Body of pancreas (tissue), 4 donors: ENCODE measurements around the gene PLXNA1. TPM values are rescaled to one million over a fixed set of nuclear protein-coding genes. Genes with fewer than 3 reads are reported as not detected.

Experiments
- ATAC-seq: fragments of 150-250 bp; one replicate; pipeline ENCODE4 v1.9.1; 2016
- DNase-seq, 4 donors: peaks; one replicate each; pipeline ENCODE4 v3.0.0-alpha.2; 2019
- H3K27ac ChIP-seq, 4 donors: fragments of 200-600 bp; sonication (generic); 1 replicate in 3 of 4; 2 replicates in 1 of 4; pipeline versions ENCODE4 v1.5.1 to v1.6.1; 2016 to 2019; ENCODE audit warnings: mild to moderate bottlenecking in 1 of 4, mixed read lengths in 1 of 4, moderate library complexity in 1 of 4
- H3K27me3 ChIP-seq, 2 donors: fragments of 200-600 bp; sonication (generic); one replicate each; pipeline ENCODE4 v1.6.0; 2016; ENCODE audit warnings: mild to moderate bottlenecking in 1 of 2
- H3K36me3 ChIP-seq, 2 donors: fragments of 200-600 bp; sonication (generic); replicated peaks in 1 of 2; 2 replicates each; pipeline ENCODE4 v1.5.1; 2016; ENCODE audit warnings: low read depth in 2 of 2; ENCODE audit not compliant: insufficient read depth in 1 of 2
- H3K4me1 ChIP-seq: fragments of 200-600 bp; sonication (generic); one replicate; pipeline ENCODE4 v1.6.0; 2016
- H3K4me3 ChIP-seq, 2 donors: fragments of 200-600 bp; sonication (generic); 1 replicate in 1 of 2; 2 replicates in 1 of 2; pipeline ENCODE4 v1.5.1; 2016 to 2019
- H3K9me3 ChIP-seq, 3 donors: fragments of 200-600 bp; sonication (generic); 1 replicate in 2 of 3; 2 replicates in 1 of 3; pipeline ENCODE4 v1.5.1; 2016
- POLR2A ChIP-seq, 3 donors: fragments of 450-650 bp; IDR thresholded peaks; one replicate each; pipeline ENCODE4 v1.6.1; 2016; ENCODE audit warnings: antibody characterized with exemption in 3 of 3, mild to moderate bottlenecking in 2 of 3
- WGBS, 2 donors: methylation state at CpG; one replicate each; pipeline ENCODE4 v1.1.5; 2017; 5-methylcytosine and 5-hydroxymethylcytosine counted together
- intact Hi-C: fragments of 100-400 bp; cut with DNase I; formaldehyde crosslinking; loops from one replicate; pipeline ENCODE4 v1.15.1; 2023
- total RNA-seq, 2 donors: library from RNA; depleted of rRNA; stranded (reverse); fragments of >200 nt; gene quantifications; one replicate each; pipeline ENCODE4 v1.1.0, GENCODE V29; 2016
- TF ChIP-seq, protein P1 (sequence below), 7 experiments: fragments of 450-650 bp in 4 of 7; fragments of 200-600 bp in 3 of 7; sonication (generic) in 3 of 7; IDR thresholded peaks; one replicate each; pipeline ENCODE4 v1.5.1; 2016 to 2019; ENCODE audit warnings: antibody characterized with exemption in 7 of 7

PLXNA1 gene
- 10 to 100 TPM; 13.2 to 25.1 TPM for total RNA-seq

DNA sequence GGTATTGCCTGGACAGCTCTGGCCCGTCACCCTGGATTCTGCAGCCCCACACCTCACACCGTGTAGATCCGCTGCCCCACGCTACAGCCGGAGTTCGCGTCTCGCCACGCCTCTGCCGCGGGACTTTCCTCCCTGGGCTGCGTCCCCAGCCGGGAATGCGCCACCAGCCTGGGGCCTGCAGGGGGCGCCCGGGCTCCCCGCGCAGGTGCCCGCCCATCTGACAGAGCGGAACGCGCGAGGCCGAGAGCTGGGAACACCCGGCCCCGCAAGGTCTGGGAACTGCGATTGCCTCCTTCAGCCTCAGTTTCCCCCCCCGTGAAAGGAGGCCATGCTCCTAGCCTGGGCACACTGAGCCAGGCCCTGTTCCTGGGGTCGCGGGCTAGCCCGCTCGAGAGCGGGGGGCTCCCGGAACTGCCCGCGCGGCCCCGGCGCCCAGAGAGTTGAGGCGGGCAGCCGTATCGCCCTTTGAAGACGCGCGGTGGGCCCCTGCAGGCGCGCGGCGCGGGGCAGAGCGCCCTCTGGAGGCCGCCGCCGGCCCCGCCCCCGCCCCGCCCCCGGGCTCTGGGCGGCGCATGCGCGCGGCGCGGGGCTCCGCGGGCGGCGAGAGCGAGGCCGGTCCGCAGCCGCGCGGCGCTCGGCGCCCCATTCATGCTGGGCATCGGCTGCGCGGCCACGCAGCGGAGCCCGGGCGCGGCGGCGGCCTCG lies at the start of gene PLXNA1:
PLXNA1 (plus strand) TSS at position 645 of the 705 bp plus-strand sequence. CDS start 5,479 bp downstream, outside the sequence.
- Histone ChIP-seq H3K36me3 (no peaks in the 10 kb centered on the region), H3K9me3 (no peaks in the 10 kb centered on the region), H3K4me1 (peaks cover 36% of the 10 kb centered on the region), H3K27ac (peak within 1 kb of the TSS; percentile 52 to 74 (median 64)), H3K27me3 (no peaks in the 10 kb centered on the region), H3K4me3 (peak within 1 kb of the TSS; percentile 48 to 55)
- intact Hi-C loops: no loop called here
- DNase-seq (peak; percentile 72 to 78 (median 74)), ATAC-seq (peak; percentile 88)
- TF ChIP-seq POLR2A (IDR thresholded peaks at IDR 0.05): peak in 1 of 3 donors; percentile 25
- TF ChIP-seq, protein P1, sequence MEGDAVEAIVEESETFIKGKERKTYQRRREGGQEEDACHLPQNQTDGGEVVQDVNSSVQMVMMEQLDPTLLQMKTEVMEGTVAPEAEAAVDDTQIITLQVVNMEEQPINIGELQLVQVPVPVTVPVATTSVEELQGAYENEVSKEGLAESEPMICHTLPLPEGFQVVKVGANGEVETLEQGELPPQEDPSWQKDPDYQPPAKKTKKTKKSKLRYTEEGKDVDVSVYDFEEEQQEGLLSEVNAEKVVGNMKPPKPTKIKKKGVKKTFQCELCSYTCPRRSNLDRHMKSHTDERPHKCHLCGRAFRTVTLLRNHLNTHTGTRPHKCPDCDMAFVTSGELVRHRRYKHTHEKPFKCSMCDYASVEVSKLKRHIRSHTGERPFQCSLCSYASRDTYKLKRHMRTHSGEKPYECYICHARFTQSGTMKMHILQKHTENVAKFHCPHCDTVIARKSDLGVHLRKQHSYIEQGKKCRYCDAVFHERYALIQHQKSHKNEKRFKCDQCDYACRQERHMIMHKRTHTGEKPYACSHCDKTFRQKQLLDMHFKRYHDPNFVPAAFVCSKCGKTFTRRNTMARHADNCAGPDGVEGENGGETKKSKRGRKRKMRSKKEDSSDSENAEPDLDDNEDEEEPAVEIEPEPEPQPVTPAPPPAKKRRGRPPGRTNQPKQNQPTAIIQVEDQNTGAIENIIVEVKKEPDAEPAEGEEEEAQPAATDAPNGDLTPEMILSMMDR (IDR thresholded peaks at IDR 0.05): peak; percentile 74 to 95 (median 89)
- WGBS, 2 donors: 0% methylated on average over 86 of the region's 89 CpGs; no CpG with 5 or more reads in 1 of the 2 donors

DNA sequence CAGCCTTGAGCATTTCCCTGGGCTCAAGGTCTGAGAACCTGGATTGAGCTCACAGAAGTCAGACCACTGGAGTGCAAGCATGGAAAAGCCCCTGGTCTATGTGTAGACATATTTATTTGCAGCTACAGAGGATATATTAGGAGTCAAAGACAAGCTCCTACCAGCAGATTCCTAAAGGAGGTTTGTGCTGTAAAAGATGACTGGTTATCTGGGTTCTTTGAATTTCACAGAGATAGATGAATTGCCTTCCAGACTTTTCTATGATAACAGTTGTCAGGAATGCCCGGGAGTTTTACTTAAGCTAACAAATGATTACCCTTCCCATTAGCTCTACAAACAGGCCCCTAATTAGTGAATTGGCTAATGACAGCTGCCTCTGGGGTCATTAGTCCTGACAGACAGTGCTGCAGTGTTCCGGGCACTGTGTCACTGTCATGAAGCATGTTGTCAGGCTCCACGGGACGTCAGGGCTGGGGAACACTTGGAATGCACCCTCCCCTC lies 48.8 kb upstream of the PLXNA1 start:
- no peak overlapping the region for H3K4me3 ChIP-seq
- no peak overlapping the region for H3K27ac ChIP-seq
- no peaks in the 10 kb centered on the region for H3K27me3 ChIP-seq
- no peaks in the 10 kb centered on the region for H3K36me3 ChIP-seq
- WGBS, 2 donors: 53 to 79% methylated on average over 4 of the region's 4 CpGs
- DNase-seq (no peak), ATAC-seq (no peak)
- TF ChIP-seq, protein P1 (IDR thresholded peaks at IDR 0.05): no peak
- no peak for TF ChIP-seq POLR2A (IDR thresholded peaks at IDR 0.05)
- H3K4me1 ChIP-seq: peaks cover 7% of the 10 kb centered on the region
- intact Hi-C loops: no loop called here
- H3K9me3 ChIP-seq: no peaks in the 10 kb centered on the region

DNA sequence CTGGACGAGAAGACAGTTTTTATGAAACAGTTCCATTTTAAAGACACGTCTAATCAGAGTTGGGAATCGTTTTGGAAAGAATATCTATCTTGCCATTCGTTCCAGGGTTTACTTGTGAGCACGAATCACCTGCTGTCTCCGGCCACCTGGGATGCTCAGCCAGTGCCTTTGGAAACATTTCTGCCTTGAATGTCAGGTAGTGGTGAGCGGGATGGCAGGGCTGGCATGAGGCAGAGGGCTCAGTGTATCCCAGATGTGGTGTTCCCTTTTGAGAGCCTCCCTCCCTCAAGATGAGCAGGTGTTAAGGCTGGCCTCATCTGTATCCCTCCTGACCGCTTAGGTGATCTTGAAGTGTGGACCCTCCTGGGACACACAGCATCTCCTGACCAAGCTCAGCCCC lies 47.9 kb upstream of the PLXNA1 start:
- ATAC-seq (no peak), DNase-seq (no peak)
- no peak for TF ChIP-seq POLR2A (IDR thresholded peaks at IDR 0.05)
- TF ChIP-seq, protein P1 (IDR thresholded peaks at IDR 0.05): no peak
- no peak overlapping the region for H3K4me3 ChIP-seq
- no peaks in the 10 kb centered on the region for H3K36me3 ChIP-seq
- WGBS, 2 donors: 83 to 88% methylated on average over 8 of the region's 8 CpGs
- no peaks in the 10 kb centered on the region for H3K9me3 ChIP-seq
- H3K27me3 ChIP-seq: no peaks in the 10 kb centered on the region
- no peak overlapping the region for H3K27ac ChIP-seq
- peaks cover 7% of the 10 kb centered on the region for H3K4me1 ChIP-seq
- intact Hi-C loops: no loop called here

DNA sequence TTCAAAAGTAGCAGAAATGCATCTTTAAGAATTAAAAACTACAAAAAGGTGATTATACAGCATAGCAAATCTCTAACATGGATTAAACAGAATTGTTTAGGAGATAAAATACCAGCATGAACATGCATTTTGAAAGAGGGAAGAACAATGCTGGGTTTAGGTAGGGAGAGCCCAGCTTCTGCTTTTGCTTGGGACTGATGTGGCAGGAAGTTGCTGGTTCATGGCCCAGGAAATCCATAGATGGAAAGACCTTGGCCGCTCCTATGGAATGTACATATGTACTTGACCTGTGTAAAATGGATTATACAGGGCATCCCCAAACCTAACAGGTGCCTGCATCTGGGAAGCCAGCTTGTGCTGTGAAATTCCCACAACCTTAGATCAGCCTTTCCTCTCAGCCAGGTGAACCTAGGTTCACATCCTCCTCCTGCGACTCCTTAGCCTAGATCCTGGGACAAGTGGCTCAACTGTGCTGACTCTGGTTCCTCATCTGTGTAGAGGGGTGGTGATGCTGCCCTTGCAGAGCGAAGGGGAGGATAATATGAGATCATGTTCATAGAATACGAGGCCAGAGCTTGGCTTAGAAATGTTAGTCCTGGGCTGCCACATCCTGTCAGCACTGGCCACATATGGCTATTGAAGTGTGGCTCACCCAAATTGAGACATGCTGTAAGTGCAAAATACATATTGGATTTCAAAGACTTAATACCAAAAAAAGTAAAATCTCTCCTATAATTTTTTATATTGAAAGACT lies 47.0 kb upstream of the PLXNA1 start:
- no peak for ATAC-seq
- Histone ChIP-seq H3K27ac (no peak overlapping the region), H3K4me3 (no peak overlapping the region), H3K36me3 (no peaks in the 10 kb centered on the region), H3K27me3 (no peaks in the 10 kb centered on the region), H3K9me3 (no peaks in the 10 kb centered on the region), H3K4me1 (peaks cover 7% of the 10 kb centered on the region)
- DNase-seq: no peak
- TF ChIP-seq, protein P1 (IDR thresholded peaks at IDR 0.05): no peak
- no peak for TF ChIP-seq POLR2A (IDR thresholded peaks at IDR 0.05)
- WGBS, 2 donors: 88 to 89% methylated on average over 4 of the region's 4 CpGs
- intact Hi-C loops: no loop called here
